ENCODE results near the gene RAB8B.

RAB8B gene

DNA sequence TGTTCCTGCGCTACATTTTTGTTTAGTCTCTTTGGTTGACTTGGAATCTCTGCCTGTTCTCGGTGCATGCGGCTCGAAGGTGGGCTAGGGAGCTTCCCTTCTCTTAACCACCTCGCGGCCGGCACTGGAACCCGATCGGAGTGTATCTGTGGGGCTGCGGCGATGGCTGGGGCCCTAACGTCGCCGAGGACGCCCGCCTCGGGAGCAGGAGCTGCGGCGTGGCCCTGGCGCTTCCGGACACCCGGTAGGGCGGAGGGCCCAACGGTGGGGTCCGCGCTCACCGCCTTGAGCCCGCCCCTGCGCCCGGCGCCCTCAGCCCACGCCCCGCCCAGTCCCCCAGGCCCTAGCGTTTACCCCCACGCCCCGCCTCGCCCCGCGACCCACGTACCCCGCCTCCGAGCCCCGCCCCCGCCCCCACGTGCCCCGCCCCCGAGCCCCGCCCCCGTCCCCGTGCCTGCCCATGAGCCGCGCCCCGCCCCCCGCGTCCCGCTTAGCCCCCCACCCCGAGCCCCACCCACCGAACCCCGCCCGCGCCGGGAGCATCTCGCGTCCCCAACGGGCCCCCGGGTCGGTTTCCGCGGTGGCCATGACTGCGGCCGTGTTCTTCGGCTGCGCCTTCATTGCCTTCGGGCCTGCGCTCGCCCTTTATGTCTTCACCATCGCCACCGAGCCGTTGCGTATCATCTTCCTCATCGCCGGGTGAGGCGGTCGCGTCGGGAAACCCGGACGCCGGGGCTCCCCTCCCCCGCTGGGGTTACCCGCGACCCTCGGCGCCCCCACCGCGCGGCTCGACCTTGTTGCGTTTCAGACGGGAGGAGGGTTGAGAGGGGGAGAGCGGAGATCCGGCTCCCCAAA, 87.9 kb downstream of the RAB8B start, which contains the start of gene APH1B:
TSS of gene APH1B (plus strand) at position 568 of the 855 bp plus-strand sequence. CDS start at position 587, 19 bp downstream.
- peak; percentile 46 for DNase-seq (ENCODE audit: low read depth)
- H3K4me3 ChIP-seq (ENCODE audit: low read length): peak within 1 kb of the TSS; percentile 60
- no peak for TF ChIP-seq CTCF (IDR thresholded peaks at IDR 0.05; ENCODE audit: insufficient read depth, low read depth, low read length, missing control alignments)

GRCh38 chr15:63277893-63278456, 88.6 kb downstream of the RAB8B start:
- TF ChIP-seq CTCF (IDR thresholded peaks at IDR 0.05; ENCODE audit: insufficient read depth, low read depth, low read length, missing control alignments): no peak
- H3K4me3 ChIP-seq (ENCODE audit: low read length): peak overlapping the region; percentile 60
- peak; percentile 26 for DNase-seq (ENCODE audit: low read depth)

GRCh38 chr15:63283126-63283525, 93.7 kb downstream of the RAB8B start:
- TF ChIP-seq CTCF (IDR thresholded peaks at IDR 0.05; ENCODE audit: insufficient read depth, low read depth, low read length, missing control alignments): no peak
- DNase-seq (ENCODE audit: low read depth): no peak
- H3K4me3 ChIP-seq (ENCODE audit: low read length): no peak overlapping the region

GRCh38 chr15:63284335-63284734, 94.9 kb downstream of the RAB8B start:
- no peak for TF ChIP-seq CTCF (IDR thresholded peaks at IDR 0.05; ENCODE audit: insufficient read depth, low read depth, low read length, missing control alignments)
- DNase-seq (ENCODE audit: low read depth): no peak
- H3K4me3 ChIP-seq (ENCODE audit: low read length): no peak overlapping the region

GRCh38 chr15:63287109-63287508, 97.7 kb downstream of the RAB8B start:
- no peak overlapping the region for H3K4me3 ChIP-seq (ENCODE audit: low read length)
- no peak for TF ChIP-seq CTCF (IDR thresholded peaks at IDR 0.05; ENCODE audit: insufficient read depth, low read depth, low read length, missing control alignments)
- DNase-seq (ENCODE audit: low read depth): no peak

GRCh38 chr15:63288342-63288741, 98.9 kb downstream of the RAB8B start:
- H3K4me3 ChIP-seq (ENCODE audit: low read length): no peak overlapping the region
- DNase-seq (ENCODE audit: low read depth): no peak
- TF ChIP-seq CTCF (IDR thresholded peaks at IDR 0.05; ENCODE audit: insufficient read depth, low read depth, low read length, missing control alignments): no peak

Data from epithelial cell of esophagus (primary cell).